Stimulated activated CD4-positive, alpha-beta T cell treated with anti-CD3 and anti-CD28 coated beads, Interleukin-1b, Interleukin-23, amount 100 ng/mL, for 1 hour (primary cell): ENCODE measurements around the gene SPINK2.

Experiments
- DNase-seq, 2 donors: peaks; one replicate each; pipeline ENCODE4 v3.0.0-alpha.2; 2020; ENCODE audit warnings: low read depth in 2 of 2

Gene SPINK2, protein sequence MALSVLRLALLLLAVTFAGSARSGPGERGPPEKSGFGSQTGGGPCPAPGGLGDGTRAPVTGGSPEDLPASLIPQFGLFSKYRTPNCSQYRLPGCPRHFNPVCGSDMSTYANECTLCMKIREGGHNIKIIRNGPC

DNA sequence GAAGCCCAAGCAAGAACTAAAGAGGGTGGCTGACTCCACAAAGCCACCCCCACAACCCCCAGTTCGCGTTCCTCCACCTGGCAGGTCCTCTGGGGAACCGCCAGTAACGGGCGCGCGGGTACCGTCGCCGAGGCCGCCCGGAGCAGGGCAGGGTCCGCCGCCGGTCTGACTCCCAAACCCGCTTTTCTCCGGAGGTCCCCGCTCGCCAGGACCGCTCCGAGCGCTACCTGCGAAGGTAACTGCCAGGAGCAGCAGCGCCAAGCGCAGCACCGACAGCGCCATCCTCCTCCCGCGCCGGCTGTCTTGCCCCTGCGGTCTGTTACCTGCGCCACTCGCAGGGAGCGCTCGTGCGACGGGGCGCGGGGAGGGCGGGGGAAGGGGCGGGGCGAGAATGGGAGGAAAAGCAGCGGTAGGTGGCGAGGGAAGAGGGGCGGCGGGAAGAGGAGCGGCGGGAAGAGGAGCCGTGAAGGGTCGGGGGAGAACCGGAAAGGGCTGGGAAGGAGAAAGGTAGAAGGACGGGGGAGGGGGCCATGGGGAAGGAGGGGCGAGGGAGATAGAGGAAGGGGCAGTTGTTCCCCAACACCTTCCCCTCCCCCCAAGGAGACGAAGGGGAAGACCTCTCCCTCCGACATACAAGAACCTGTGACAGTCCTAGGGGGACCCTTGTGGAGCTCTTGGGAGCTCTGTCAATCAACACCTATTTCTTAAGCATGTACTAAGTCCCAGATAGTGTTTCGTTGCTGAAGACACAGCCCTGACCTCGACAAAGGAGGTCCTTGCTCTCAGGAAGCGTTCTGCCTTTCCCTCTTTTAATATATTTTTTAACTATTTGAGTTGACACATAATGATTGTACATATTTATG, at the start of gene SPINK2:
Gene SPINK2 (minus strand): TSS at position 321 of the 863 bp plus-strand sequence. CDS start 39 bp downstream, at position 282.
- DNase-seq = peak; percentile 32 to 52

GRCh38 chr4:56870946-56871345, 49.4 kb upstream of the SPINK2 start:
- DNase-seq = no peak

DNA sequence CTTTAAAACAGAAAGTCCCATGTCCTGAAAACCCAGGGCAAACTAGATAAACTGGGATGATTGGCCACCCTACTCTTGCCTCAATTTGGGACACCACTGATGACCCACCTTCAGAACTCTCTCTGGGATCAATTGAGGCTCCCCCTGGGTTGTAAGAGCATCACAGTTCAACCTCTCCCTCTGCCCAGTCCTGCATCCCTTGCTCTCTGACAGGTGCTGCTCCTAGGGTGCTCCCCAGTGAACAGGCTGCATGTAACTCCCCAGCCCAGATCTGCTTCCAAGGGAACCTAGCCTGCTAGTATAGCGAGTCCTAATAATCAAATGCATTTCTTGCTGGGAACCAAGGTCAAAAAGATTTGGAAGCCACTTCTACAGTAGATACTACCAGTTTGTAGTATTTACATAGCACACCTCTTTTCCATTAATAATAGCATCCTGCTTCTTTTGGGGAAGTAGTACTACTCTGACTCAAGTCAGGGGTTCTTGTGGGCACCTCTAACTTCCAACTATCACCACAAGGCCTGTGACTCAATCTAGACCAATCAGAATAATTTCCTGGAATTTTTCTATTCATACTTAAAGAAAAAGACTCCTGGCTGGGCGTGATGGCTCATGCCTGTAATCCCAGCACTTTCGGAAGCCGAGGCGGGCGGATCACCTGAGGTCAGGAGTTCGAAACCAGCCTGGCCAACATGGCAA, 42.1 kb upstream of the SPINK2 start:
- DNase-seq = no peak

DNA sequence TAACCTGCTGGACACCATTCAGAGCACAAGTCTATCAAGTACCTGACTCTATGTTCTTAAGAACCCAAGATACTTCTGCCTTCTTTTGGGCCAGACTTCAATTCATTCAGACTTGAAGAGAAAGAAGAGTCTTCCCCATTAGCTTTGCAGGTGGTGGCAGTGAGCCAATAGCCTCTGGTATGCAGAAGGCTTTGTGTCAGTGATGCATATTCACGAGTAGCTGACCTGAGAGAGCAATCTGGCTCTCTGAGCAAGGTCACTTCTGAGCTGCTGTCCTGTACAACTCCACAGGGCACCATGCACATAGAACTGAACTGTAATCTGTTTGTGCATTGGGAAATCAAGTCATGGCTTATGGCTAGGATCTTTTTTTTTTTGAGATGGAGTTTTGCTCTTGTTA, 39.9 kb upstream of the SPINK2 start:
- DNase-seq = no peak

DNA sequence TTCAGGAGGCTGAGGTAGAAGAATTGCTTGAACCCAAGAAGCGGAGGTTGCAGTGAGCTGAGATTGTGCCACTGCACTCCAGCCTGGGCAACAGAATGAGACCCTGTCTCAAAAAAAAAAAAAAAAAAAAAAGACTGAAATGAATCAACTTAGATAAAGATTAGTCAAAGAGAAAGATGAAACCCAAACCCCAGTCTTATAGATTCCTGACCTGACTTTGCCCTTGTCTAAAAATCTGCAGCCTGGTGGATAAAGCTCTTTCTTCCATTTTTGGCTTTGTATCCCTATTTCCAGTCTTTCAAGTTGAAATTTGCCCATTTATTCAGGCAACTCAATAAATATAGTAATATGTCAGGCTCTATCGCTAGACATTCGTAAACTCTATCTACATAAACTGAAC, 39.3 kb upstream of the SPINK2 start:
- no peak for DNase-seq

- no peak for DNase-seq
Measured at GRCh38 chr4:56859841-56860240, 38.3 kb upstream of the SPINK2 start.

DNA sequence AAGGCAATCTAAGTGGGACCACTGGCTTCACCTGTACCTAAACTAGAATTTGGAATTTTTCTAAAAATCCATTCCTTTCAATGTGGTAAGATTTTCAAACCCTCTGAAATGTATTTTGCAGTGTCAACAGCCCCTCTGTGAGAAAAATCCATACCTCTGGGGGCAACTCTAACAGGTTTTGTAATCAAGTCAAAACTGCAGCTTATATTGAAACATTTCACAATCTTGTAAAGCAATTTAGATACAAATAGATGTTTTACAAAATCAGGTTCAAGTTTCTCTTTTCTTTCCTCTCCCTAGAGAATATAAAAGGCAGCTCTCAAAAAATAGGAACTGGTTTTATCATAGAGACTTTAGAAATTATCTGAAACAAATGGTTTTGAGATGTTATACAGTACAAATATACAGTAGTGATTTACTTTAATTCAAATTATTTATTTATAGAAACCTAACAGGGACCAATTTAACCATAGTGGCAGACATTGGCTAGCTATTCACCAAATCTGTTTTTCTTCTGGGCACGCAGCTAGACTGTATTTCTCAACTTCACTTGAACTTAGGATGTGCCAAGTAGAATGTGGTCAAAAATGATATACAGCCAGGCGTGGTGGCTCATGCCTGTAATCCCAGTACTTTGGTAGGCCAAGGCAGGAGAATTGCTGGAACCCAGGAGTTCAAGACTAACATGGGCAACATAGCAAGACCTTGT, 36.3 kb upstream of the SPINK2 start:
- DNase-seq = no peak

- no peak for DNase-seq
Measured at GRCh38 chr4:56856656-56857055, 35.2 kb upstream of the SPINK2 start.

- DNase-seq = no peak
Measured at GRCh38 chr4:56850910-56851309, 29.4 kb upstream of the SPINK2 start.

- DNase-seq = no peak
Measured at GRCh38 chr4:56844802-56845580, 23.5 kb upstream of the SPINK2 start.

GRCh38 chr4:56843421-56843899, 22.0 kb upstream of the SPINK2 start:
- no peak for DNase-seq

GRCh38 chr4:56840559-56840958, 19.1 kb upstream of the SPINK2 start:
- no peak for DNase-seq

GRCh38 chr4:56828784-56829535, 7.5 kb upstream of the SPINK2 start:
- DNase-seq = no peak

- no peak for DNase-seq
Measured at GRCh38 chr4:56823933-56824600, 2.6 kb upstream of the SPINK2 start.

DNA sequence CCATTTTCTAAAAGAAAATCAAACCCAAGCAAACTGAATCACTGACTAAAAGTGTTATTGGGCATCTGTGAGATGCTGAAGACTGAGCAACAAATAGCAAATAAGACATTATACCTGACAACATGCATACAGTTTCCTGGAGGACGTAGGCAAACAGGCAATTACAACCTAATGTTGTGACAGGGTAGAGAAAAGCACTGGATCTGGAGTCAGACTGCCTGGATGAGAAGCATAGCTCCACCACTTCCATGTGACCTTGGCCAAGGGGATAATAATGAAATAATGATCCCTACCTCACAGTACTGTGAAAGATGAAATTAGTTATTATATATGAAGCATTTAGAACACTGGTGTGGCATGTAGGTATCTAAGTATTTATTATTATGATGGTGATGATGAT, 2.7 kb downstream of the SPINK2 start:
- DNase-seq = no peak

GRCh38 chr4:56817840-56818491, 3.5 kb downstream of the SPINK2 start:
- no peak for DNase-seq

GRCh38 chr4:56806666-56807065, 14.8 kb downstream of the SPINK2 start:
- DNase-seq = no peak

DNA sequence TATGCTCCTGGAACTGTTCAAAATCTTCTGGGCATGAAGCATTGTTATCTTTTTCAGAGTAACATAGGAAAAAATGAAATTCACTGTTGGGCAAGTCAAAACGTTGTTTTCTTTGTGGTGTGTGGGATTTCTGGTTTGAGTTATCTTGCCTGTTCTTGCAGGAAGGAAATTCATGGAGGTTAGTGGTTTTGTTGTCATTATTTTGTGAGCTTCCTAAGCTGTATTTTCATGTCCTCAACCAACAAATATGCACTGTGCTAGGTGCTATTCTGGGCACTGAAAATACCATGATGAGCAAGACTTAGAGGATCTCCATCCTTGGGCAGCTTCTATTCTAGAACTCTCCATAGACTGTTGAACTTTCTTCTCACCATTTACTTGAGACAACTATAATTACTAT, 16.9 kb downstream of the SPINK2 start:
- no peak for DNase-seq

- no peak for DNase-seq
Measured at GRCh38 chr4:56803471-56803870, 18.0 kb downstream of the SPINK2 start.
